Measurements from ENCODE around the gene MOAP1.
"Not testable (repeated sequence)": the region's sequence is repeated elsewhere in the genome, so short reads cannot be mapped to it uniquely, and the experiment has no call there.

- TF ChIP-seq CTCF (IDR thresholded peaks at IDR 0.05); POLR2A (IDR thresholded peaks at IDR 0.05); POLR2AphosphoS5 (IDR thresholded peaks at IDR 0.05; ENCODE audit: insufficient read depth in 1 of 2, low read depth in 1 of 2): not testable (repeated sequence)
Observed at GRCh38 chr14:93174731-93175130, 10.0 kb downstream of the MOAP1 start.
